Smooth muscle cell (in vitro differentiated cells): ENCODE results near the gene ACTL9. TPM values are rescaled to one million over a fixed set of nuclear protein-coding genes. Genes with fewer than 3 reads are reported as not detected.

Source experiments
- DNase-seq: peaks from one replicate; lab custom pipeline; 2025; ENCODE audit not compliant: unreplicated experiment; lab: John Stamatoyannopoulos, UW
- H2AFZ ChIP-seq: fragments of 200-600 bp; sonication (generic); 2 replicates; pipeline ENCODE4 v1.6.0; 2016; ENCODE audit warnings: antibody characterized with exemption, low read depth, mild to moderate bottlenecking
- H3F3A ChIP-seq: fragments of 200-600 bp; sonication (generic); 2 replicates; pipeline ENCODE4 v1.6.0; 2017; ENCODE audit warnings: antibody characterized with exemption, low read depth
- H3K27ac ChIP-seq: fragments of 200-600 bp; sonication (generic); 2 replicates; pipeline ENCODE4 v1.5.1; 2016; ENCODE audit warnings: low read depth, mild to moderate bottlenecking
- H3K27me3 ChIP-seq: fragments of 200-600 bp; sonication (generic); 2 replicates; pipeline ENCODE4 v1.6.1; 2016; ENCODE audit warnings: low read depth, mild to moderate bottlenecking
- H3K36me3 ChIP-seq: fragments of 200-600 bp; sonication (generic); 2 replicates; pipeline ENCODE4 v1.5.1; 2016; ENCODE audit warnings: low read depth
- H3K4me1 ChIP-seq: fragments of 200-600 bp; sonication (generic); 2 replicates; pipeline ENCODE4 v1.5.1; 2016; ENCODE audit warnings: low read depth
- H3K4me2 ChIP-seq: fragments of 200-600 bp; sonication (generic); 2 replicates; pipeline ENCODE4 v1.6.0; 2016; ENCODE audit warnings: mild to moderate bottlenecking
- H3K4me3 ChIP-seq: fragments of 200-600 bp; sonication (generic); 2 replicates; pipeline ENCODE4 v1.5.1; 2016; ENCODE audit warnings: mild to moderate bottlenecking
- H3K79me2 ChIP-seq: fragments of 200-600 bp; sonication (generic); 2 replicates; pipeline ENCODE4 v1.6.0; 2016; ENCODE audit warnings: low read depth, mild to moderate bottlenecking
- H3K9ac ChIP-seq: fragments of 200-600 bp; sonication (generic); 2 replicates; pipeline ENCODE4 v1.6.0; 2016; ENCODE audit warnings: low read depth
- H3K9me3 ChIP-seq: fragments of 200-600 bp; sonication (generic); replicated peaks from 2 replicates; pipeline ENCODE4 v1.5.1; 2016; ENCODE audit warnings: low read depth
- H4K20me1 ChIP-seq: fragments of 200-600 bp; sonication (generic); 2 replicates; pipeline ENCODE4 v1.6.0; 2016; ENCODE audit warnings: low read depth
- WGBS: methylation state at CpG from one replicate; pipeline ENCODE4 v1.1.7; 2016; ENCODE audit warnings: low lambda C conversion rate; 5-methylcytosine and 5-hydroxymethylcytosine counted together
- polyA plus RNA-seq: library from polyadenylated mRNA; unstranded; fragments of >200 nt; fragmentation: Nextera tagmentation; extraction: Ambion mirVana; gene quantifications from 2 replicates; pipeline ENCODE4 v1.2.1, GENCODE V29; 2016
- total RNA-seq: library from RNA; depleted of rRNA; stranded (reverse); fragments of >200 nt; gene quantifications from 2 replicates; pipeline ENCODE4 v1.2.3, GENCODE V29; 2014
- TF ChIP-seq, protein P1 (sequence below): fragments of 200-600 bp; sonication (generic); IDR thresholded peaks from 2 replicates; pipeline ENCODE4 v1.5.1; 2017; ENCODE audit warnings: borderline replicate concordance, mild to moderate bottlenecking, antibody characterized with exemption; ENCODE audit not compliant: insufficient read depth, poor library complexity, severe bottlenecking

ACTL9 gene
- total and polyA plus RNA-seq, 2 experiments from 2014 or later, result not detected

DNA sequence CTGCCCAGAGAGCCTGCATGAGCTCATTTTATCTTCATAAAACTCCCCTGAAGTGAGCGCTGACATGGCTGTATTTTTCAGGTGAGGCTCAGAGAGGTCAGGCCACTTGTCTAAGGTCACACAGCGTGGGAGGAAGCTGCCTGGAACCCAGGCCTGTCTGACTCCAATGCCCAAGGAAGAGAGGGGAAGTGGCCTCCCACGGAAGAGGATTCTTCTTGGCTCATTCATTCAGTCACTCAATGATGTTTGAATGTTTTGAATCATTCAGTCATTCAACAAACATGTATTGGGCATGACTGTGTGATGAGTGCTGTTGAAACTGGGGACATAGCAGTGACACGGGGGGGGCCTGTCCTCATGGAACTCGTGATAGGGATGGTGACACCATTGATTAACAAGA lies 12.0 kb downstream of the ACTL9 start:
- TF ChIP-seq, protein P1, sequence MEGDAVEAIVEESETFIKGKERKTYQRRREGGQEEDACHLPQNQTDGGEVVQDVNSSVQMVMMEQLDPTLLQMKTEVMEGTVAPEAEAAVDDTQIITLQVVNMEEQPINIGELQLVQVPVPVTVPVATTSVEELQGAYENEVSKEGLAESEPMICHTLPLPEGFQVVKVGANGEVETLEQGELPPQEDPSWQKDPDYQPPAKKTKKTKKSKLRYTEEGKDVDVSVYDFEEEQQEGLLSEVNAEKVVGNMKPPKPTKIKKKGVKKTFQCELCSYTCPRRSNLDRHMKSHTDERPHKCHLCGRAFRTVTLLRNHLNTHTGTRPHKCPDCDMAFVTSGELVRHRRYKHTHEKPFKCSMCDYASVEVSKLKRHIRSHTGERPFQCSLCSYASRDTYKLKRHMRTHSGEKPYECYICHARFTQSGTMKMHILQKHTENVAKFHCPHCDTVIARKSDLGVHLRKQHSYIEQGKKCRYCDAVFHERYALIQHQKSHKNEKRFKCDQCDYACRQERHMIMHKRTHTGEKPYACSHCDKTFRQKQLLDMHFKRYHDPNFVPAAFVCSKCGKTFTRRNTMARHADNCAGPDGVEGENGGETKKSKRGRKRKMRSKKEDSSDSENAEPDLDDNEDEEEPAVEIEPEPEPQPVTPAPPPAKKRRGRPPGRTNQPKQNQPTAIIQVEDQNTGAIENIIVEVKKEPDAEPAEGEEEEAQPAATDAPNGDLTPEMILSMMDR, result no peak
- no peaks in the 10 kb centered on the region for H3F3A ChIP-seq
- H3K4me1 ChIP-seq, result no peaks in the 10 kb centered on the region
- 53% methylated on average over 5 of the region's 5 CpGs for WGBS
- H3K4me2 ChIP-seq, result no peak overlapping the region
- no peak overlapping the region for H3K9ac ChIP-seq
- DNase-seq, result no peak
- H3K4me3 ChIP-seq, result no peak overlapping the region
- H2AFZ ChIP-seq, result no peak overlapping the region
- H3K27ac ChIP-seq, result no peak overlapping the region
- H3K36me3 ChIP-seq, result no peaks in the 10 kb centered on the region
- no peaks in the 10 kb centered on the region for H3K27me3 ChIP-seq
- H4K20me1 ChIP-seq, result no peaks in the 10 kb centered on the region
- no peaks in the 10 kb centered on the region for H3K9me3 ChIP-seq
- H3K79me2 ChIP-seq, result no peaks in the 10 kb centered on the region

GRCh38 chr19:8684001-8684902 lies 14.3 kb downstream of the ACTL9 start:
- no peaks in the 10 kb centered on the region for H3K4me1 ChIP-seq
- no peaks in the 10 kb centered on the region for H3K27me3 ChIP-seq
- DNase-seq, result no peak
- TF ChIP-seq, protein P1, result no peak
- no peak overlapping the region for H3K9ac ChIP-seq
- whole genome bisulfite sequencing, result 83% methylated on average over 21 of the region's 21 CpGs
- no peak overlapping the region for H3K4me2 ChIP-seq
- H3F3A ChIP-seq, result no peaks in the 10 kb centered on the region
- no peaks in the 10 kb centered on the region for H4K20me1 ChIP-seq
- H2AFZ ChIP-seq, result no peak overlapping the region
- H3K36me3 ChIP-seq, result no peaks in the 10 kb centered on the region
- H3K27ac ChIP-seq, result no peak overlapping the region
- H3K79me2 ChIP-seq, result no peaks in the 10 kb centered on the region
- no peaks in the 10 kb centered on the region for H3K9me3 ChIP-seq
- no peak overlapping the region for H3K4me3 ChIP-seq

- Histone ChIP-seq H3K79me2 (no peaks in the 10 kb centered on the region), H3K36me3 (no peaks in the 10 kb centered on the region), H3K9me3 (no peaks in the 10 kb centered on the region), H3K27ac (no peak overlapping the region), H3K4me2 (no peak overlapping the region), H4K20me1 (no peaks in the 10 kb centered on the region), H3K27me3 (no peaks in the 10 kb centered on the region), H3K4me3 (no peak overlapping the region), H3K4me1 (no peaks in the 10 kb centered on the region), H3K9ac (no peak overlapping the region), H2AFZ (no peak overlapping the region), H3F3A (no peaks in the 10 kb centered on the region)
- no peak for DNase-seq
- TF ChIP-seq, protein P1, result no peak
- 77% methylated on average over 1 of the region's 1 CpG for WGBS
These were observed 15.7 kb downstream of the ACTL9 start for GRCh38 chr19:8682931-8683330.
